PFSK-1 (cell line): ENCODE data around the gene LDB2.

ENCODE experiments used
- FOXP2 ChIP-seq: optimal IDR thresholded peaks from 2 replicates; pipeline ENCODE3; 2011; ENCODE audit warnings: borderline replicate concordance, control low read depth, inconsistent platforms; ENCODE audit not compliant: insufficient read depth; ENCODE audit errors: extremely low read length, extremely low read depth
- POLR2AphosphoS5 ChIP-seq: IDR thresholded peaks from 2 replicates; pipeline ENCODE4 v1.6.1; 2012; ENCODE audit warnings: low read depth, mild to moderate bottlenecking, control low read depth, low read length, moderate library complexity
- REST ChIP-seq, 2 experiments: IDR thresholded peaks; 2 replicates each; pipeline versions ENCODE4 v1.6.1 to v1.8.0; 2011 to 2012; ENCODE audit warnings: low read depth in 2 of 2, low read length in 2 of 2, control low read depth in 1 of 2, inconsistent platforms in 1 of 2, mild to moderate bottlenecking in 1 of 2, moderate library complexity in 1 of 2; ENCODE audit not compliant: insufficient read depth in 1 of 2
- SIN3A ChIP-seq: IDR thresholded peaks from 2 replicates; pipeline ENCODE4 v1.6.1; 2012; ENCODE audit warnings: mild to moderate bottlenecking, low read length, moderate library complexity, borderline replicate concordance; ENCODE audit not compliant: insufficient read depth
- TAF1 ChIP-seq: IDR thresholded peaks from 2 replicates; pipeline ENCODE4 v1.6.1; 2012; ENCODE audit warnings: low read length, control low read depth, borderline replicate concordance; ENCODE audit not compliant: insufficient read depth

LDB2 gene

GRCh38 chr4:16843831-16844508, 54.5 kb downstream of the LDB2 start:
- TF ChIP-seq REST (IDR thresholded peaks at IDR 0.05; ENCODE audit: insufficient read depth in 1 of 2, low read depth in 2 of 2, low read length in 2 of 2) (no peak), FOXP2 (no peak)

GRCh38 chr4:16838226-16838875, 60.1 kb downstream of the LDB2 start:
- no peak for TF ChIP-seq REST (IDR thresholded peaks at IDR 0.05; ENCODE audit: insufficient read depth in 1 of 2, low read depth in 2 of 2, low read length in 2 of 2)
- no peak for TF ChIP-seq SIN3A
- TF ChIP-seq POLR2AphosphoS5: no peak
- TF ChIP-seq TAF1: no peak
- TF ChIP-seq FOXP2: no peak

GRCh38 chr4:16837475-16837874, 61.0 kb downstream of the LDB2 start:
- no peak for TF ChIP-seq POLR2AphosphoS5
- no peak for TF ChIP-seq SIN3A
- TF ChIP-seq FOXP2: no peak
- no peak for TF ChIP-seq TAF1
- no peak for TF ChIP-seq REST (IDR thresholded peaks at IDR 0.05; ENCODE audit: insufficient read depth in 1 of 2, low read depth in 2 of 2, low read length in 2 of 2)

GRCh38 chr4:16836324-16836723, 62.1 kb downstream of the LDB2 start:
- TF ChIP-seq TAF1 (no peak), REST (IDR thresholded peaks at IDR 0.05; ENCODE audit: insufficient read depth in 1 of 2, low read depth in 2 of 2, low read length in 2 of 2) (no peak), FOXP2 (no peak)
